Measurements from ENCODE around the gene INPP5A. TPM values are rescaled to one million over a fixed set of nuclear protein-coding genes. Genes with fewer than 3 reads are reported as not detected.
"Not testable (repeated sequence)": the region's sequence is repeated elsewhere in the genome, so short reads cannot be mapped to it uniquely, and the experiment has no call there.

INPP5A gene
- total RNA-seq, 1 donor = 36.8 TPM

DNA sequence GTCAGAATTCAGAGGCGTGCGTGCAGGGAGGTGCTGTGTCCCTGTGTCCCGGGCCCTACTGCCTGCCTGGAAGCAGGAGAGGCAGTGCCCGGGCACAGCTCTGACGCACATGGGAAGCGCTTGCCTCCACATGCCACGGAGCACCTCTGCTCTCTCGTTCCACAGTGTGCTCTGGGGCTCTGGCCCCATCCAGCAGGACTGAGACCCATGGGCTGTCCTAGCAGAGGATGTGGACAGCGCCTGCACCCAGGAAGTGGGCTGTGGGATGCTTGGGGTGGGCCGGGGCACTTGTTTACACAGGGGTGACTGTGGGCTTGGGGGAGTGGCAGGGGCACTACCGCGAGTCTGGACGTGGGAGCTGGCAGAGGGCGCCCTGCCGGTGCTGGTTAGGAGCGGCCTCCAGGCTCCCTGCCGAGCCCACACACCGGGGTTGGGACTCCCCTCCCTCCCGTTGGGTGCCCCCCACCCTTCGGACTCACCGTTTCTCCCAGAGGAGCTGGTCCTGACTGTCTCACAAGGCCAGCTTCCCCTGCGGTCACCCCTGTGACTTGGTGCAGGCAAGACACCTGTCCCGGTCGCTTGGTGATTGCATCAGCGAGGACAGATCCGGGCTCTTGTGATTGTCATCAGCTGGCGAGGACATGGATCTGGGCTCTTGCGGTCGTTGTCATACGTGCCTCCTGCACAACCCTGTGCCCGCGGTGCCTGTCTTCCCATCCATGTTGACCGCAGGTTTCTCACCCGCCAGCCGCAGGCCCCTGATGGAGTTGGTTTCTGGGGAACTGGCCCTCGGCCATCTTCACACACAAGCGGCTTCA, 165.2 kb downstream of the INPP5A start:
- no peak overlapping the region for H3K4me3 ChIP-seq (ENCODE audit: low read depth, low read length)
- TF ChIP-seq, protein P1, sequence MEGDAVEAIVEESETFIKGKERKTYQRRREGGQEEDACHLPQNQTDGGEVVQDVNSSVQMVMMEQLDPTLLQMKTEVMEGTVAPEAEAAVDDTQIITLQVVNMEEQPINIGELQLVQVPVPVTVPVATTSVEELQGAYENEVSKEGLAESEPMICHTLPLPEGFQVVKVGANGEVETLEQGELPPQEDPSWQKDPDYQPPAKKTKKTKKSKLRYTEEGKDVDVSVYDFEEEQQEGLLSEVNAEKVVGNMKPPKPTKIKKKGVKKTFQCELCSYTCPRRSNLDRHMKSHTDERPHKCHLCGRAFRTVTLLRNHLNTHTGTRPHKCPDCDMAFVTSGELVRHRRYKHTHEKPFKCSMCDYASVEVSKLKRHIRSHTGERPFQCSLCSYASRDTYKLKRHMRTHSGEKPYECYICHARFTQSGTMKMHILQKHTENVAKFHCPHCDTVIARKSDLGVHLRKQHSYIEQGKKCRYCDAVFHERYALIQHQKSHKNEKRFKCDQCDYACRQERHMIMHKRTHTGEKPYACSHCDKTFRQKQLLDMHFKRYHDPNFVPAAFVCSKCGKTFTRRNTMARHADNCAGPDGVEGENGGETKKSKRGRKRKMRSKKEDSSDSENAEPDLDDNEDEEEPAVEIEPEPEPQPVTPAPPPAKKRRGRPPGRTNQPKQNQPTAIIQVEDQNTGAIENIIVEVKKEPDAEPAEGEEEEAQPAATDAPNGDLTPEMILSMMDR (IDR thresholded peaks at IDR 0.05; ENCODE audit: insufficient read depth, low read length) = no peak
- DNase-seq (ENCODE audit: low read depth) = no peak

DNA sequence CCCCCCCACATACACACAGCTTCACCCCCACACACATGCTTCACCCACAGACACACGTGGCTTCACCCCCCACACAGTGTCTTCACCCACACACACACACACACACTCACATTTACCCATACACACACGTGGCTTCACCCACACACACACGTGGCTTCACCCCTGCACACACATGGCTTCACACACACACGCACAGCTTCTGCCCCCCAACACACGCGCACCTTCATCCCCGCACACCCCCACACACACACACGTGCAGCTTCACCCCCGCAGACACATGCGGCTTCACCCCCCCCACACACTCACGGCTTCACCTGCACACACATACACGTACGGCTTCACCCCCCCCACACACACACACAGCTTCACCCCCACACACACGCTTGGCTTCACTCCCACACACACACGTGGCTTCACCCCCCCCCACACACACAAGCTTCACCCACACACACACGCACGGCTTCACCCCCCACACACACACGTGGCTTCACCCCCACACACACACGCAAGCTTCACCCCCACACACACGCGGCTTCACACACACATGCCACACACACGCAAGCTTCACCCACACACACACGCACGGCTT, 165.9 kb downstream of the INPP5A start:
- DNase-seq (ENCODE audit: low read depth) = no peak
- TF ChIP-seq, protein P1 (IDR thresholded peaks at IDR 0.05; ENCODE audit: insufficient read depth, low read length) = no peak
- H3K4me3 ChIP-seq (ENCODE audit: low read depth, low read length) = no peak overlapping the region

DNA sequence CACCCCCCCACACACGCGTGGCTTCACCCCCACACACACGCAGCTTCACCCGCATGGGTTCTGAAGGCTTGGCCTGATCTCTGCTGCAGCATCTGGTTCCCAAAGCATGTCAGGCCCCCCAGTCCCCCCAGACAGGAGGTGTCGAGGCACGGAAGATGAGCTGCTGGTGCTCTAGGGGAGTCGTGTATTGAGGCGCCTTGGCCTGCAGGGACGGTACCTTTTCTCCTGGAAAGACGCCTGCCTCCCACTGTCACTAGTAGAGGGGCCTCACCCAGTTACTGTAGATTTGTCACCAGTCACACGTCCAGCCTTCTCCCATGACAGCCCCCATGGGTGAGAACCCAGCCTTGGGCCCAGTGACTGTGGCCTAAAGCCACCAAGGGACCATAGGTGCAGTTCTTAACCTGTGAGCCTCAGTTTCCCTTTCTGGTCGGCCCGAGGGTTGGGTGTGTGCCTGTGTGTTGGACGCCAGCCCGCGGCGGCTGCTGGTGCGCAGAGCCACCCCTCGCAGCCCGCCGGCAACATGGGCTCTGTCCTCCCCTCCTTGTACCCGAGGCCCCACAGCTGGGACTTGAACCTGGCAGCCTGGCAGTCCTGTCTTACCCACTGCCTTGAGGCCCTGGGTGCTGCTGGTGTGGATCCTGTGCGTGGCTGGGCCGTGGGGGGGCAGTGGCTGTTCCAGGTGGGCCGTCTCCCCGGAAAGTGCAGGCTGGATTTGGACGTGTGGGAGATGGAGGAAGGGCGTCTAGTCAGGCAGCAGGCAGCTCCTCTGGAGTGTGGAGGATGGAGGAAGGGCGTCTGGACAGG, 166.6 kb downstream of the INPP5A start:
- TF ChIP-seq, protein P1 (IDR thresholded peaks at IDR 0.05; ENCODE audit: insufficient read depth, low read length) = no peak
- no peak overlapping the region for H3K4me3 ChIP-seq (ENCODE audit: low read depth, low read length)
- no peak for DNase-seq (ENCODE audit: low read depth)

DNA sequence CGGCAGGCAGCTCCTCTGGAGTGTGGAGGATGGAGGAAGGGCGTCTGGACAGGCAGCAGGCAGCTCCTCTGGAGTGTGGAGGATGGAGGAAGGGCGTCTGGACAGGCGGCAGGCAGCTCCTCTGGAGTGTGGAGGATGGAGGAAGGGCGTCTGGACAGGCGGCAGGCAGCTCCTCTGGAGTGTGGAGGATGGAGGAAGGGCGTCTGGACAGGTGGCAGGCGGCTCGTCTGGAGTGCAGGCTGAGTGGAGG, 167.2 kb downstream of the INPP5A start:
- not testable (repeated sequence) for DNase-seq (ENCODE audit: low read depth); H3K4me3 ChIP-seq (ENCODE audit: low read depth, low read length)

DNA sequence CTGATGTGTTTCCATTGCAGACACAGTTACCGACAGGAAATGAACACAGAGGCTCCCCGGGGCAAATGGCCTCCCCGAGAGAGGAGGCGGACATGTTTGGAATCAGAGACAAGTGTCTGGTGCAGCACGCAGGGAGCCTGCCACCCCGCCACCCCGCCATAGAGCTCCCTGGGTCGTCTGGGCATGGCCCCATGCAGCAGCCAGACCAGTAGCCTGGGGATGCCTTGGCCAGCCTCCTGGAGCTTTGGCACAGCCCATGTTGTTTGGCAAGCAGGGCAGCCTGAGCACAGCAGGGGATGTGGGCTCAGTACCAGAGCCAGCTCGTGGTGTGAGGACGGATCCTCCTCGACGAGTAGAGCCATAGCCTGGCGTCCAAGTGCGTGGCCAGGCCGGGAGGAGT, 167.6 kb downstream of the INPP5A start:
- no peak for DNase-seq (ENCODE audit: low read depth)
- no peak overlapping the region for H3K4me3 ChIP-seq (ENCODE audit: low read depth, low read length)
- TF ChIP-seq, protein P1 (IDR thresholded peaks at IDR 0.05; ENCODE audit: insufficient read depth, low read length) = no peak

DNA sequence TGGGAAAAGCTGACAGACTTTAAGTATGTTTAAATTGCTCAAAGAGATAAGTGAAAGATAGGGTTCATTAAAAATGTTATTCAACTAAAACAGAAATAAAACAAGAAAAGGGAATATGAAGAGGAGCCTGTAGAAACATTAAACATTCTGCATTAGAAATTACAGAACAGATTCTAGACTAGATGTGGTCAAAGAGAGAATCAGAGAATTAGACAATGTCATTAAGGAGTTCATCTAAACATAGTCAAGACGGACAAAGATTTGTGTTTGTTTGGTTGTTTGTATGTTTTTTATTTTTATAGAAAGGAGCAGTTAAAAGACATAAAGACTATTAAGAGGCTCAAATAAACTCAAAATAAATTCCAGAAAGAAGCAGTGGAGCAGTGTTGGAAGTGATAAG, 168.4 kb downstream of the INPP5A start:
- DNase-seq (ENCODE audit: low read depth) = no peak
- TF ChIP-seq, protein P1 (IDR thresholded peaks at IDR 0.05; ENCODE audit: insufficient read depth, low read length) = no peak
- no peak overlapping the region for H3K4me3 ChIP-seq (ENCODE audit: low read depth, low read length)

DNA sequence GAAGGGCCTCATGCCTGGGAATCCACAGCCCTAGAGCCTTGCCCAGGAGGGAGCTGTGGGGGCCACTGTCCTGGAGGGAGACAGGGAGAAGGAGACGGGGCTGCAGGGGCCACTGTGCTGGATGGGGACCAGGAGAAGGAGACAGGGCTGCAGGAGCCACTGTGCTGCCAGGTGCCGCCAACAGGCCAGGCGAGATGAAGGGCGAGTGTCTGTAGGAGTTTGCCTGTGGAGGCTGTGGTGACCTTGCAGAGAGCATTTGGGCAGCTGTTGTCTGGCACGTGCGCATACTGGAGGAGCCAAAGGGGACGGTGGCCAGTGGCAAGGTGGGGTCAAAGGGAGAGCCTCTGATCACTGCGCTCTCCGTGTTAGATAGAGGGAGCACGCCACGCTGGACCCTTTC, 169.1 kb downstream of the INPP5A start:
- TF ChIP-seq, protein P1 (IDR thresholded peaks at IDR 0.05; ENCODE audit: insufficient read depth, low read length) = no peak
- no peak for DNase-seq (ENCODE audit: low read depth)

More for the DNA sequence above, 169.1 kb downstream of the INPP5A start:
- H3K4me3 ChIP-seq (ENCODE audit: low read depth, low read length) = no peak overlapping the region

All from fibroblast of the aortic adventitia (primary cell).